ENCODE measurements around the gene ILK. TPM values are rescaled to one million over a fixed set of nuclear protein-coding genes. Genes with fewer than 3 reads are reported as not detected.

Gene ILK
- total and polyA plus RNA-seq, 2 of the 13 experiments (the other 11 are each of a cell fraction or from before 2014, with no cell fraction given), result 70.3 to 108 TPM

GRCh38 chr11:6619004-6619745 is 15.6 kb downstream of the ILK start, which contains the start of gene TPP1 (continued):
- TF ChIP-seq ZNF550 (CRISPR knock-in tag; IDR thresholded peaks at IDR 0.05; ENCODE audit: borderline replicate concordance) (no peak), TAF15 (IDR thresholded peaks at IDR 0.05; ENCODE audit: low read depth, low read length, poor library complexity, severe bottlenecking) (no peak), DR1 (CRISPR knock-in tag; IDR thresholded peaks at IDR 0.05) (peak; percentile 68; the same call in 1 of the 2 replicates), ZNF224 (CRISPR knock-in tag; IDR thresholded peaks at IDR 0.05) (no peak), ZNF598 (CRISPR knock-in tag; IDR thresholded peaks at IDR 0.05; ENCODE audit: borderline replicate concordance) (0 out of 2 replicates have a peak, but pooled peaks have one; percentile 28), SIX4 (CRISPR knock-in tag; IDR thresholded peaks at IDR 0.05) (0 out of 2 replicates have a peak, but pooled peaks have one; percentile 12), FOSL1 (CRISPR knock-in tag; IDR thresholded peaks at IDR 0.05; ENCODE audit: borderline replicate concordance) (no peak), MED1 (CRISPR knock-in tag; IDR thresholded peaks at IDR 0.05) (peak; percentile 45; the same call in 1 of the 2 replicates), SALL1 (CRISPR knock-in tag; IDR thresholded peaks at IDR 0.05) (no peak; the same call in 1 of the 2 replicates), ZNF572 (CRISPR knock-in tag; IDR thresholded peaks at IDR 0.05) (no peak), KAT7 (CRISPR knock-in tag; IDR thresholded peaks at IDR 0.05; ENCODE audit: borderline replicate concordance) (peak; percentile 62; the same call in 1 of the 2 replicates), HIC2 (CRISPR knock-in tag; IDR thresholded peaks at IDR 0.05; ENCODE audit: low read depth) (no peak), TEAD3 (CRISPR knock-in tag; optimal IDR thresholded peaks at IDR 0.05; ENCODE audit: borderline replicate concordance) (peak; percentile 58), CENPBD1 (CRISPR knock-in tag; IDR thresholded peaks at IDR 0.05; ENCODE audit: borderline replicate concordance, low read depth) (no peak), GATAD2A (CRISPR knock-in tag; IDR thresholded peaks at IDR 0.05) (peak; percentile 68), REST (IDR thresholded peaks at IDR 0.05; ENCODE audit: borderline replicate concordance in 1 of 2, low read depth in 1 of 2, low read length in 2 of 2) (no peak), KDM4B (CRISPR knock-in tag; IDR thresholded peaks at IDR 0.05) (no peak), ZMYM4 (CRISPR knock-in tag; IDR thresholded peaks at IDR 0.05) (peak; percentile 36; the same call in 1 of the 2 replicates), NCOA1 (CRISPR knock-in tag; IDR thresholded peaks at IDR 0.05) (no peak), PRDM4 (CRISPR knock-in tag; IDR thresholded peaks at IDR 0.05; ENCODE audit: borderline replicate concordance) (no peak), GABPA (IDR thresholded peaks at IDR 0.05; ENCODE audit: low read depth, low read length) (no peak), GABPA (CRISPR knock-in tag; IDR thresholded peaks at IDR 0.05; ENCODE audit: low read depth) (peak; percentile 30; the same call in 1 of the 2 replicates)
